Frontal cortex (tissue), 4 donors: ENCODE measurements around the gene MYO9B. TPM values are rescaled to one million over a fixed set of nuclear protein-coding genes. Genes with fewer than 3 reads are reported as not detected.
A peak's percentile ranks its signal among the peaks of the same experiment; 100 is the strongest.
"Not testable (repeated sequence)": the region's sequence is repeated elsewhere in the genome, so short reads cannot be mapped to it uniquely, and the experiment has no call there.

Source experiments
- DNase-seq, 2 donors: peaks; one replicate each; pipeline ENCODE4 v3.0.0; 2012; ENCODE audit warnings: low spot score in 2 of 2
- FAIRE-seq: peaks from 2 replicates; lab custom pipeline; 2012; peaks lifted over from hg19 to GRCh38; lab: Jason Lieb, UNC
- total RNA-seq: library from RNA; depleted of rRNA; stranded (reverse); fragments of >200 nt; gene quantifications from one replicate; pipeline ENCODE4 v1.2.3, GENCODE V29; 2014
- donor health status: control.
- donor health status: control.
- donor health status: control.

MYO9B gene
- total RNA-seq, 1 donor from 2014 or later: 21.2 TPM

- DNase-seq: no peak
- FAIRE-seq: no peak
Observed at GRCh38 chr19:17086834-17087233, 11.3 kb downstream of the MYO9B start.

DNA sequence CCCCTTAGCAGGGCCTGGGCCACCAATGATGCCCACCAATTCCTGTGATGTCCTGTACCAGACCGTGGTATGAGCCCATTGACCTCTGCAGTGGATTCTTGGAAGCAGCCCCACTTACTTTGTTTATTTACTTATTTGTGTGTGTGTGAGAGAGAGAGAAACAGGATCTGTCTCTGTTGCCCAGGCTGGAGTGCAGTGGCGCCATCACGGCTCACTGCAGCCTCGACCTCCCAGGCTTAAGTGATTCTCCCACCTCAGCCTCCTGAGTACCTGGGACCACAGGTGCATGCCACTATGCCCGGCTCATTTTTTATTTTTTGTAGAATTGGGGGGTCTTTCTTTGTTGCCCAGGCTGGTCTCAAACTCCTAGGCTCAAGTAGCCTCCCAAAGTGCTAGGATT, 13.0 kb downstream of the MYO9B start:
- DNase-seq (no peak), FAIRE-seq (no peak)

DNA sequence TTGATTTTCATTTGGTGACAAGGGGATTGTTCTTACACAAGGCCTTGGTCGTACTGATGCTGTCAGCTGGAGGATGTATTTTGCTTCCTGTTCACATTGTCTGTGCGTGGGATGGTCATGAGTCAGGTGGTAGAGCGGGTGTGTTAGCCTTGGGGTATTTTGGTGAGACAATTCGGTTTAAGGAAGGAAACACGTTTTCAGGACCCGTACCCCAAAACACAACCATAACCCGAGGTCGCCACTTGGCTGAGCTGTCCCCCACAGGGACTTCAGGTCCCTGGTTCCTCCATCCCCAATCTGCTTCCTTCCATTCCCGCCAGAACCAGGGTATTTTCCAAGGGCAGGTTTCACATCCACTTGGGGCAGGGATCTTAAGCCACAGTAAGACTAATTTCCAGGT, 15.0 kb downstream of the MYO9B start:
- no peak for FAIRE-seq
- DNase-seq: no peak

GRCh38 chr19:17091758-17092333, 16.3 kb downstream of the MYO9B start:
- FAIRE-seq: no peak
- DNase-seq: no peak

DNA sequence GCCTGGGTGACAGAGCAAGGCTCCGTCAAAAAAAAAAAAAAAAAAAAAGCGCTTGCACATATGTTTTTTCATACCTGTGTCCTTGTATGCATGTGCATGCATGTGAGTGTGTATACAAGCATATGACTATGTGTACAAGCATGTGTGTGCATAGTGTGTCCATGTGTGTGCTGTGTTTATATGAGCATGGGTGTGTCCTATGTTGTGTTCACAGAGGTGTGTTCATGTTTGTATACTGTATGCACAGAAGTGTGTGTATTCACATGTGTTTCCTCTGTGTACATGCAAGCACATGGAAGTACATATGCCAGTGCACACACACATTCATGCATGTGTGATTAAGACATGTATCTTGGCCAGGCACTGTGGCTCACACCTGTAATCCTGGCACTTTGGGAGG, 17.1 kb downstream of the MYO9B start:
- no peak for DNase-seq
- no peak for FAIRE-seq

DNA sequence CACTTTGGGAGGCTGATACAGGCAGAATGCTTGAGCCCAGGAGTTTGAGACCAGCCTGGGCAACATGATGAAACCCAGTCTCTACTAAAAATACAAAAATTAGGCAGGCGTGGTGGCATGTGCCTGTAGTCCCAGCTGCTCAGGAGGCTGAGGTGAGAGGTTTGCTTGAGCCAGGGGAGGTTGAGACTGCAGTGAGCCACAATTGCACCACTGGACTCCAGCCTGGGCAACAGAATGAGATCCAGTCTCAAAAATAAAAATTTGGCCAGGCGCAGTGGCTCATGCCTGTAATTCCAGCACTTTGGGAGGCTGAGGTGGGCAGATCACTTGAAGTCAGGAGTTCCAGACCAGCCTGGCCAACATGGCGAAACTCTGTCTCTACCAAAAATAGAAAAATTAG, 19.1 kb downstream of the MYO9B start:
- not testable (repeated sequence) for FAIRE-seq, DNase-seq

DNA sequence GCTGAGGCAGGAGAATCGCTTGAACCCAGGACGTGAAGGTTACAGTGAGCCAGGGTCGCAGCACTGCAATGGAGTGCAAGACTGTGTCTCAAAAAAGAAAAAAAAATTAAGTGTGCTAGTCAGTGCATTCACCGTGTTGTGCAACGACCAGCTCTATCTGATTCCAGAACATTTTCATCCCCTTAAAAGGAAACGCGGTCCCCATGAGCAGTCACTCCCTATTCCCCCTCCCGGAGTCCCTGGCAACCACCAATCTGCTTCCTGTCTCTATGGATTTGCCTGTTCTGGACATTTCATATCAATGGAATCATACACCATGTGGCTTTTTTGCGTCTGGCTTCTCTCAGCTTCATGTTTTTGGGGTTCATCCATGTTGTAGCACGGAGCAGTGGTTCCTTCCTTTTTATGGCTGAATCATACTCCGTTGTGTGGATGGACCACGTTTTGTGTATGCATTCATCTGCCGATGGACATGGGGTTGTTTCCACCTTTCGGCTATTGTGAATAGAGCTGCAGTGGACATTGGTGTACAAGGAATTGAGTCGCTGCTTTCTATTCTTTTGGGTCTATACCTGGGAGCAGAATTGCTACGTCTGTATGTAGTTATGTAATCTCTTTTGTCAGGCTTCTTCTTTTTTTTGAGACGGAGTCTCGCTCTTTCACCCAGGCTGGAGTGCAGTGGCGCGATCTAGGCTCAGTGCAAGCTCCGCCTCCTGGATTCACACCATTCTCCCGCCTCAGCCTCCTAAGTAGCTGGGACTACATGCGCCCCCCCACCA, 19.8 kb downstream of the MYO9B start:
- DNase-seq (no peak), FAIRE-seq (no peak)

- FAIRE-seq (no peak), DNase-seq (no peak)
Observed at GRCh38 chr19:17097593-17098126, 22.1 kb downstream of the MYO9B start.

GRCh38 chr19:17098326-17098725, 22.7 kb downstream of the MYO9B start:
- no peak for FAIRE-seq
- no peak for DNase-seq

DNA sequence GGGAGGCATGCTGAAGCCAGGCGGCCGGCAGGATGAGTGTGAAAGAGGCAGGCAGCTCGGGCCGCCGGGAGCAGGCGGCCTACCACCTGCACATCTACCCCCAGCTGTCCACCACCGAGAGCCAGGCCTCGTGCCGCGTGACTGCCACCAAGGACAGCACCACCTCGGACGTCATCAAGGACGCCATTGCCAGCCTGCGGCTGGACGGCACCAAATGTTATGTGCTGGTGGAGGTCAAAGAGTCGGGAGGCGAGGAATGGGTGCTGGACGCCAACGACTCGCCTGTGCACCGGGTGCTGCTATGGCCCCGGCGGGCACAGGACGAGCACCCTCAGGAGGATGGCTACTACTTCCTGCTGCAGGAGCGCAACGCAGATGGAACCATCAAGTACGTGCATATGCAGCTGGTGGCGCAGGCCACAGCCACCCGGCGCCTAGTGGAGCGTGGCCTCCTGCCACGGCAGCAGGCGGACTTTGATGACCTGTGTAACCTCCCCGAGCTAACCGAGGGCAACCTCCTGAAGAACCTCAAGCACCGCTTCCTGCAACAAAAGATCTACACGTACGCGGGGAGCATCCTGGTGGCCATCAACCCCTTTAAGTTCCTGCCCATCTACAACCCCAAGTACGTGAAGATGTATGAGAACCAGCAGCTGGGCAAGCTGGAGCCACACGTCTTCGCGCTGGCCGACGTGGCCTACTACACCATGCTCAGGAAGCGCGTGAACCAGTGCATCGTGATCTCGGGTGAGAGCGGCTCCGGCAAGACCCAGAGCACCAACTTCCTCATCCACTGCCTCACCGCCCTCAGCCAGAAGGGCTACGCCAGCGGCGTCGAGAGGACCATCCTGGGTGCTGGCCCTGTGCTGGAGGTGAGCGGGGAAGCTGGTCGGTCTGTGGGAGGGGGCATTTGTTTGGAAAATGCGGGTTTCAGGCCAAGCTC, 26.4 kb downstream of the MYO9B start:
- FAIRE-seq: no peak

DNA sequence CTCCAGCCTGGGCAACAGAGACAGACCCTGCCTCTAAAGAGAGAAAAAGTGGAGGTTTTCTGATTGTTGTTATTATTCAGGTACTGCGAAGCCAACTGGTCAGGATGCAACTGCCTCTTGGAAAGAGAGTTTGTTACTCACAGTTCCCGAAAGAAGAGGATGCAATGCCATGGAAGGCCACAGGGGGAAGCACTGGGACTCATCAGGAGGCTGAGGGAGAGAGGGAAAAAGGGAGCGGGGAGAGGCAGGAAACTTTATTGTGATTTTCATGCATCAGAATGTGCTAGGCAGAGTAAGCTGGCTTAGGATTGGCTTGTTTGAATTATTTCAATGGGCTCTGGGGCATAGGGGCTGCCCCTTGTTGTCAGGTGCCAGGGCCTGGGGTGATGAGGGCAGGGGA, 27.6 kb downstream of the MYO9B start:
- no peak for FAIRE-seq
- DNase-seq: no peak

More for the DNA sequence above, 26.4 kb downstream of the MYO9B start:
- DNase-seq: no peak

DNA sequence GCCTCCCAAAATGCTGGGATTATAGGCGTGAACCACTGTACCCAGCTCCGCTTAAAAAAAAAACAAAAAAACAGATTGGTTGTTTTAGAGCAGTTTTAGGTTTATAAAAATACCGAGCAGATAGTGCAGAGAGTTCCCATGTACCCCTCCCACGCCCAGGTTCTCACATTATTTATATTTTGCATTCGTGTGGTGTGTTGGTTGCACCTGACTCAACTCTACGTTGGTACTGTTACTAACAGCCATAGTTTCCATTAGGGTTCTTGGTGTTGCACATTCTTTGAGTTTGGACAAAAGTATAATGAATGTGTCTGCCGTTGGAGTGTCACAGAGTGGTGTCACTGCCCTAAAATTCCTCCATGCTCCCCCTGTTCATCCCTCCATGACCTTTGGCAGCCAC, 29.1 kb downstream of the MYO9B start:
- DNase-seq (no peak), FAIRE-seq (no peak)

DNA sequence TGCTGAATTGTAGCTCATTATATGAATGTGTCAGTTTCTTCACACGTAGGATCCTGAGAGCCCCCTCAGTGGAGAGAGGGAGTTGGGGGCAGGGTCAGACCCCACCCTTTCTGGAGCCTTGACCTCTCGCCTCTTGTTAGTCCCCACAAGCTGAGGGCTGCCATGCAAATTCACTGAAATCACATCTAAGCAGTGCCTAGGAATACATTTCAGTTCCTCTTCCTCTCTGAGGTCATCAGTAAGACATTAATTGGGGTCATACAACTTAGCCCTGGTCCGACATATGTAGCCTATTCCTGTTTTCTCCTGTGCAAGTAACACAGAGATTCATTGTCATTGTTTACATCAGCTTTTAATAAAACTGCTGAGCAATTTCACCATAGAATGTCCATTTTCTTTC, 30.0 kb downstream of the MYO9B start:
- DNase-seq (no peak), FAIRE-seq (no peak)

DNA sequence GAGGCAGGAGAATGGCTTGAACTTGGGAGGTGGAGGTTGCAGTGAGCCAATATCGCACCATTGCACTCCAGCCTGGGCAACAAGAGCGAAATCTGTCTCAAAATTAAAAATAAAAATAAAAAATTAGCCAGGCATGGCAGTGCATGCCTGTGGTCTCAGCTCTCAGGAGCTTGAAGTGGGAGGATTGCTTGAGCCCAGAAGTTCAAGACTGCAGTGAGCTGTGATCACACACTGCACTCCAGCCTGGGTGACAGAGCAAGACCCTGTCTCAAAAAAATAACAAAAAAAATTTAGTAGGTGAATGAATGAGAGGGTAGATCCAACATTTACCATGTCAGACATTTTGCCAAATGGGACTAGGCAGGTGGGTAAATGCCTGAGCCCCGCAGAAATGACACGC, 31.4 kb downstream of the MYO9B start:
- DNase-seq, FAIRE-seq: not testable (repeated sequence)

DNA sequence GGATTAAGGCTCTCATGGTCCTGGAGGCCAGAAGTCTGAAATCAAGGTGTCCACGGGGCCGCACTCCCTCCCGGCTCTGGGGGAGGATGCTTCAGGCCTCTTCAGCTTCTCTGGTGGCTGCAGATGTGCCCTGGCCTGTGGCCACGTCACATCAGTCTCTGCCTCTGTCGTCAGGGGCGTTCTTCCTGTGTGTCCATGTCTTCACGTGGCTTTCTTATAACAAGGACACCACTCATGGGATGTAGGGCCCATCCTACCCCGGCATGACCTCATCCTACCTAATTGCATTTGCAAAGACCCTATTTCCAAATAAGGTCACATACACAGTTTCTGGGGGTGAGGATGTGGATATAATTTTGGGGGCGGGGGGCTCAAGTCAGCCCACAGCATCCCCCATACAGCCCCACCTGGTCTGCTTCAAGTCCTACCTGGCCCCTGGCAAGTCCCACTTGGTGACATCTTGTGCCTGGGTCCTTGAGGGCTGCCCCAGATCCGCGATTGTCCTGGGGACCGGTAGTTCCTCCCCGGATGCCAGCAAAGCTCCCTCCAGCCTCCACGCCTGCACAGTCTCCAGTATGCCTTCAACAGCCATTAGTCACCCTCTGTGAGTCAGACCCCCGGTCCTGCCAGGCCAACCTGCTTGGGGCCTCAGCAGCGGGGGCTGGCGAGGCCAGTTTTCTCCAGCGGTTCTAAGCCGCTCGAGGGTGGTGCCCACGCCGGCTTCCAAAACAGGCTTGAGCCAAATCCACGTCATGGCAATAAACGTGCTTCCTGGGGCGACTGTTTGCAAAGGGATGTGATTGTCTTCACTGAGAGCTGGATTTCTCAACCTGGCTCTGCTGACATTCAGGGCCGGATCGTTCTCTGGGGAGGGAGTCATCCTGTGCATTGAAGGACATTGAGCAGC, 32.2 kb downstream of the MYO9B start:
- peak in 1 of 2 donors; percentile 79 for DNase-seq
- no peak for FAIRE-seq

- DNase-seq (no peak), FAIRE-seq (no peak)
Observed at GRCh38 chr19:17108453-17108784, 32.8 kb downstream of the MYO9B start.

GRCh38 chr19:17109300-17109699, 33.7 kb downstream of the MYO9B start:
- FAIRE-seq (no peak), DNase-seq (no peak)

DNA sequence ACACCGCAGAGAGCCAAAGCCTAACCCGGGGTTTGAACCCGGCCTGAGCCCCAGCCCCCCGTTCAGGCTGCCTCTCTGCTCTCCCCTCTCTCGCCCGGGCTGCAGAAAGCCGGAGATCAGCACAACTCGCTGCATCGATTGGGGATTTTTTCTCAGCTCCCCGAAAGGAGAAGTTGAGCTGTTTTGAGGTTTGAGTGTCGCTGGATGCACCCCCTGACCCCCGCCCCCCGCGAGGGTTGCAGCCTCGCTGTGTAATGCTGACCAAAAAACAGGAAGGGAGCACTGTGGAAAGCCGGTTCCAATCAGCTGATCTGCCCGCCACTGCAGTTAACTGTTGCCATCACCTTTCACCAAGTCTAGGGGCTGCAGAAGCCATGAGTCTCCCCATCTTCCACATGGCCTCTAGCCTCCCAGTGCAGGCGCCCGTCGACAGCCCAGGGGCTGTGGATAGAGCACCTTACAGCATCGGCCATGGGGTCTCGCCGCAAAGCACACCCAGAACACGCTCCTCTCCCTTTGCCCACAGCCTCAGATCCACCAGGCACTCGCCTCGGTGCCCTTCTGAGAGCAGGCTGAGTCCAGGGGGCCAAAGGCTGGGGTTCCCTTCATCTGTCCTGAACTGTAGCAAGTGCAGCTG, 34.5 kb downstream of the MYO9B start:
- FAIRE-seq: no peak
- no peak for DNase-seq

- no peak for DNase-seq
Observed at GRCh38 chr19:17110599-17110966, 35.0 kb downstream of the MYO9B start.

More at GRCh38 chr19:17110599-17110966, 35.0 kb downstream of the MYO9B start:
- no peak for FAIRE-seq
